UCSD-AML1 (cell line): ENCODE results near the gene SLC29A4.
"Not testable (repeated sequence)": the region's sequence is repeated elsewhere in the genome, so short reads cannot be mapped to it uniquely, and the experiment has no call there.

ENCODE experiments used
- DNase-seq: peaks from one replicate; lab custom pipeline; 2025; ENCODE audit not compliant: unreplicated experiment; lab: John Stamatoyannopoulos, UW

The SLC29A4 gene

GRCh38 chr7:5273831-5274405 lies 8.8 kb upstream of the SLC29A4 start:
- DNase-seq = not testable (repeated sequence)

- DNase-seq = no peak
Measured at GRCh38 chr7:5274441-5274840, 8.3 kb upstream of the SLC29A4 start.

GRCh38 chr7:5274985-5275431 lies 7.7 kb upstream of the SLC29A4 start:
- not testable (repeated sequence) for DNase-seq

- DNase-seq = not testable (repeated sequence)
Measured at GRCh38 chr7:5275510-5275909, 7.2 kb upstream of the SLC29A4 start.

GRCh38 chr7:5276123-5276522 lies 6.6 kb upstream of the SLC29A4 start:
- not testable (repeated sequence) for DNase-seq

GRCh38 chr7:5276611-5277010 lies 6.1 kb upstream of the SLC29A4 start:
- DNase-seq = no peak

- no peak for DNase-seq
Measured at GRCh38 chr7:5278766-5279165, 4.0 kb upstream of the SLC29A4 start.

- DNase-seq = no peak
Measured at GRCh38 chr7:5279734-5280133, 3.0 kb upstream of the SLC29A4 start.

GRCh38 chr7:5281598-5282500 lies 894 bp upstream of the SLC29A4 start:
- not testable (repeated sequence) for DNase-seq

- no peak for DNase-seq
Measured at GRCh38 chr7:5283421-5284303, 919 bp downstream of the SLC29A4 start.

GRCh38 chr7:5284304-5285281 lies 1.9 kb downstream of the SLC29A4 start:
- no peak for DNase-seq

GRCh38 chr7:5286933-5287332 lies 4.2 kb downstream of the SLC29A4 start:
- no peak for DNase-seq

GRCh38 chr7:5287373-5287772 lies 4.6 kb downstream of the SLC29A4 start:
- DNase-seq = not testable (repeated sequence)

- DNase-seq = no peak
Measured at GRCh38 chr7:5287802-5288201, 5.1 kb downstream of the SLC29A4 start.

GRCh38 chr7:5288560-5288959 lies 5.8 kb downstream of the SLC29A4 start:
- DNase-seq = not testable (repeated sequence)

- DNase-seq = no peak
Measured at GRCh38 chr7:5289355-5289754, 6.6 kb downstream of the SLC29A4 start.

- no peak for DNase-seq
Measured at GRCh38 chr7:5291301-5291700, 8.6 kb downstream of the SLC29A4 start.

GRCh38 chr7:5291711-5292335 lies 9.1 kb downstream of the SLC29A4 start:
- DNase-seq = not testable (repeated sequence)

- no peak for DNase-seq
Measured at GRCh38 chr7:5294169-5294987, 11.6 kb downstream of the SLC29A4 start.
